HL-60 (cell line): ENCODE data around the gene PSME3.

ENCODE experiments used
- DNase-seq, 2 experiments: peaks; one replicate each; pipeline ENCODE4 v3.0.0-alpha.2; 2010 to 2020; ENCODE audit warnings: low read depth in 1 of 2, low spot score in 1 of 2
- H3K27ac ChIP-seq: fragments of 250-450 bp; sonication (Bioruptor Pico); replicated peaks from 2 replicates; pipeline ENCODE4 v1.5.1; 2020; ENCODE audit warnings: mild to moderate bottlenecking, moderate library complexity
- H3K27me3 ChIP-seq: fragments of 250-450 bp; sonication (Bioruptor Pico); 2 replicates; pipeline ENCODE4 v1.5.1; 2021; ENCODE audit warnings: mild to moderate bottlenecking, moderate library complexity; ENCODE audit not compliant: insufficient read depth, poor library complexity, severe bottlenecking
- H3K4me3 ChIP-seq: replicated peaks from 2 replicates; pipeline ENCODE4 v1.5.1; 2011; ENCODE audit warnings: mild to moderate bottlenecking, control low read depth, low read length; ENCODE audit not compliant: insufficient read depth
- GABPA ChIP-seq: IDR thresholded peaks from 2 replicates; pipeline ENCODE4 v1.6.1; 2012; ENCODE audit warnings: low read depth
- POLR2AphosphoS5 ChIP-seq: IDR thresholded peaks from 2 replicates; pipeline ENCODE4 v1.6.1; 2012; ENCODE audit warnings: low read depth
- SPI1 ChIP-seq: IDR thresholded peaks from 2 replicates; pipeline ENCODE4 v1.6.1; 2012; ENCODE audit warnings: low read depth, mild to moderate bottlenecking, borderline replicate concordance
- TF ChIP-seq, protein P1 (sequence below): IDR thresholded peaks from 2 replicates; pipeline ENCODE4 v1.6.1; 2012; ENCODE audit warnings: low read depth; ENCODE audit not compliant: insufficient replicate concordance
- TF ChIP-seq, protein P2 (sequence below): IDR thresholded peaks from one replicate; pipeline ENCODE4 v1.5.1; 2011; ENCODE audit warnings: low read length, control low read depth, inconsistent platforms; ENCODE audit not compliant: insufficient read depth

Gene PSME3

DNA sequence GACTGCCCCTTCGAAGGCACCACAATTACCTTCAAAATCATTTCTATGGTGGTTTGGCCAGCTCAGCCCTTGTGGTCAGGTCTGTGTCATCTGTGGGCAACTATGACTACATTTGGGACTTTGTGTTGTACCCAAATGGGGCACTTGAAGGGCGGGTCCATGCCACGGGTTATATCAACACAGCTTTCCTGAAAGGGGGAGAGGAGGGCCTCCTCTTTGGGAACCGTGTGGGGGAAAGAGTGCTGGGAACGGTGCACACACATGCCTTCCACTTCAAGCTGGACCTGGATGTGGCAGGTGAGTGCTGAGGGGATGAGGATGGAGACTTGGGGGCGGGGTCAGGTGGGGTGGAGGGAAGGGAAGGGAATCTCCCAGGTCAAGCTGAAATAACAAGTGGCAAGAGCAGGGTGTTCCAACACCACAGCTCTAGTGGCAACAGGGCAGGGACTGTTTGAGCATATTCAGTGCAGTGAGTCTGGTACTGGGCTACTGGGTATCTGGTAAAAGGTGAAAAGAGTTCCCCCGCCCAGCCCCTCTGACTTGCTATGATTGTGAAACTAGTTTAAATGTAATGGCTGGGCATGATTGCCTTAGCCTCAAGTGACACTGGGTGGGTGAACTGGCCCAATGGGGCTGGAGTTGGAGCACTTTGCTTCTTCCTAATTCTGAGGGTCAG is 12.9 kb downstream of the PSME3 start:
- H3K27me3 ChIP-seq = no peaks in the 10 kb centered on the region
- no peak for DNase-seq
- no peak overlapping the region for H3K4me3 ChIP-seq
- H3K27ac ChIP-seq = no peak overlapping the region
- TF ChIP-seq SPI1 (no peak), GABPA (no peak)
- TF ChIP-seq, protein P1, sequence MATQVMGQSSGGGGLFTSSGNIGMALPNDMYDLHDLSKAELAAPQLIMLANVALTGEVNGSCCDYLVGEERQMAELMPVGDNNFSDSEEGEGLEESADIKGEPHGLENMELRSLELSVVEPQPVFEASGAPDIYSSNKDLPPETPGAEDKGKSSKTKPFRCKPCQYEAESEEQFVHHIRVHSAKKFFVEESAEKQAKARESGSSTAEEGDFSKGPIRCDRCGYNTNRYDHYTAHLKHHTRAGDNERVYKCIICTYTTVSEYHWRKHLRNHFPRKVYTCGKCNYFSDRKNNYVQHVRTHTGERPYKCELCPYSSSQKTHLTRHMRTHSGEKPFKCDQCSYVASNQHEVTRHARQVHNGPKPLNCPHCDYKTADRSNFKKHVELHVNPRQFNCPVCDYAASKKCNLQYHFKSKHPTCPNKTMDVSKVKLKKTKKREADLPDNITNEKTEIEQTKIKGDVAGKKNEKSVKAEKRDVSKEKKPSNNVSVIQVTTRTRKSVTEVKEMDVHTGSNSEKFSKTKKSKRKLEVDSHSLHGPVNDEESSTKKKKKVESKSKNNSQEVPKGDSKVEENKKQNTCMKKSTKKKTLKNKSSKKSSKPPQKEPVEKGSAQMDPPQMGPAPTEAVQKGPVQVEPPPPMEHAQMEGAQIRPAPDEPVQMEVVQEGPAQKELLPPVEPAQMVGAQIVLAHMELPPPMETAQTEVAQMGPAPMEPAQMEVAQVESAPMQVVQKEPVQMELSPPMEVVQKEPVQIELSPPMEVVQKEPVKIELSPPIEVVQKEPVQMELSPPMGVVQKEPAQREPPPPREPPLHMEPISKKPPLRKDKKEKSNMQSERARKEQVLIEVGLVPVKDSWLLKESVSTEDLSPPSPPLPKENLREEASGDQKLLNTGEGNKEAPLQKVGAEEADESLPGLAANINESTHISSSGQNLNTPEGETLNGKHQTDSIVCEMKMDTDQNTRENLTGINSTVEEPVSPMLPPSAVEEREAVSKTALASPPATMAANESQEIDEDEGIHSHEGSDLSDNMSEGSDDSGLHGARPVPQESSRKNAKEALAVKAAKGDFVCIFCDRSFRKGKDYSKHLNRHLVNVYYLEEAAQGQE = no peak
- TF ChIP-seq, protein P2, sequence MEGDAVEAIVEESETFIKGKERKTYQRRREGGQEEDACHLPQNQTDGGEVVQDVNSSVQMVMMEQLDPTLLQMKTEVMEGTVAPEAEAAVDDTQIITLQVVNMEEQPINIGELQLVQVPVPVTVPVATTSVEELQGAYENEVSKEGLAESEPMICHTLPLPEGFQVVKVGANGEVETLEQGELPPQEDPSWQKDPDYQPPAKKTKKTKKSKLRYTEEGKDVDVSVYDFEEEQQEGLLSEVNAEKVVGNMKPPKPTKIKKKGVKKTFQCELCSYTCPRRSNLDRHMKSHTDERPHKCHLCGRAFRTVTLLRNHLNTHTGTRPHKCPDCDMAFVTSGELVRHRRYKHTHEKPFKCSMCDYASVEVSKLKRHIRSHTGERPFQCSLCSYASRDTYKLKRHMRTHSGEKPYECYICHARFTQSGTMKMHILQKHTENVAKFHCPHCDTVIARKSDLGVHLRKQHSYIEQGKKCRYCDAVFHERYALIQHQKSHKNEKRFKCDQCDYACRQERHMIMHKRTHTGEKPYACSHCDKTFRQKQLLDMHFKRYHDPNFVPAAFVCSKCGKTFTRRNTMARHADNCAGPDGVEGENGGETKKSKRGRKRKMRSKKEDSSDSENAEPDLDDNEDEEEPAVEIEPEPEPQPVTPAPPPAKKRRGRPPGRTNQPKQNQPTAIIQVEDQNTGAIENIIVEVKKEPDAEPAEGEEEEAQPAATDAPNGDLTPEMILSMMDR = no peak

DNA sequence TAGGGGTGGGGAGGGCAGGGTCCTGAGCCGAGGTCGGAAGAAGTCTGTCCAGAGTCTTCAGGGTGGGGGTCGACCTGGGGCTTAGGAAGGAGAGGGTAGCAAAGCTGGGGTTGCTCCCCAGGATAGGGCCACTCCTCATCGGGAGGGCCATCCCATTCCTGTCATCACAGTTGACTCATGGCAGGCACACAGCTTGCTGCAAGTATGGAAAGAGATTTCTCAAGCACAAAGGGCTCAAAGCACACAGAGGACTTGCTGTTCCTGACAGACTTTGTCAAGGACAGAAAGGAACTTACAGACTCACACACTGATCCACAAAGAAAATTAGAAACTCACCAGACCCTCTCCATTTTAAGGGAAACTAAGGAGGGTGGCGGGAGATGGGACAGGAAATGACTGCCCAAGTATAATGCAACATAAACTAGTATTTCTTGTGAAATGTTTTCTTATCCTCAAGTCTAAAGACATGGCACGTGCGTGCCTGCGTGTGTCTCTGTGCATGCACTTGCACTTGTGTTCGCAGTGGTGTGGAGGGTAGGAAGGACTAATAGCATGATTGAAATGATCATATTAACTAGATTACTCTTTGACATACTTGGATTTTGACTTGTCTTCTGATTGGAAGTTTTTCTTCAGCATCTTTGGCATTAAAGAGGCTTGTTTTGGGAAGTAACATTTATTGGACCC is 13.5 kb downstream of the PSME3 start:
- Histone ChIP-seq H3K27me3 (no peaks in the 10 kb centered on the region), H3K27ac (no peak overlapping the region), H3K4me3 (no peak overlapping the region)
- TF ChIP-seq, protein P1 = no peak
- TF ChIP-seq GABPA (no peak), SPI1 (no peak), POLR2AphosphoS5 (no peak)
- TF ChIP-seq, protein P2 = no peak
- DNase-seq = peak in 1 of 2 experiments; percentile 34

DNA sequence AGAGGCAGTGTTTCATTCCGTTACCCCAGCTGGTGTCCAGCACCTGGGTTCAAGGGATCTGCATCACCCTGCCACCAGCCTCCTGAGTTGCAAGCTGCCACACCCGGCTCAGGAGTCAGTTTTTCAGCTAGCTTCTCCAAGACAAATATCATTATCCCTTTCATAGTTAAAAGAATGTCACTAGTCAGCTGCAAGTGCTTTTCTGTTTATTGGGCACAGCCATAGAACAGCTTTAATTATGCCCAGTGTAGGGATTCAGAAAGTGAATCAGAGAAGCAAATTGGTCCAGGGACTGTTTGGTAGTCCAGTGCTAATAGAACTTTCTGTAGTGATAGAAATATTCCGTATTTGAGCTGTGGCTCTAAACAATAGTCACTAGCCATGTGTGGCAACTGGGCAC is 14.9 kb downstream of the PSME3 start:
- no peak for DNase-seq
- no peak overlapping the region for H3K27ac ChIP-seq
- H3K27me3 ChIP-seq = no peaks in the 10 kb centered on the region
- H3K4me3 ChIP-seq = no peak overlapping the region
- TF ChIP-seq SPI1 (no peak), GABPA (no peak), POLR2AphosphoS5 (no peak)
- TF ChIP-seq, protein P2 = no peak
- TF ChIP-seq, protein P1 = no peak
